HG03066 (cell line): Measurements from ENCODE around the gene ABCA1.
"Not testable (repeated sequence)": the region's sequence is repeated elsewhere in the genome, so short reads cannot be mapped to it uniquely, and the experiment has no call there.

Experiments used
- ATAC-seq: cut with Tn5 transposase; IDR thresholded peaks from one replicate; pipeline ENCODE4 v1.9.1; 2021; ENCODE audit warnings: low read depth; ENCODE audit not compliant: unreplicated experiment

Gene ABCA1

DNA sequence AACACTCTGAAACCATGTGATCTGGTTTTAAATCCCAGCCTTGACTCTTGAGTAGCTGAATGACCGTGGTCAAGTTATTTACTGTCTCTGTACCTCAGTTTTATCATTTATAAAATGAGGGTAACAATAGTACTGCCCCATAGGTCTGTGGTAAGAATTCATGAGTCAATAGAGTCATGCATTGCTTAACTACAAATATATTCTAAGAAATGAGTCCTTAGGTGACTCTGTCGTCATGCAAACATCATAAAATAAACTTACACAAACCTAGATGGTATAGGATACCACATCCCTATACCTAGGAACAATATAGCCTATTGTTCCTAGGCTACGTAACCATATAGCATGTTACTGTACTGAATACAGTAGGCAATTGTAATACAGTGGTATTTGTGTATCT, 20.3 kb upstream of the ABCA1 start:
- ATAC-seq, result no peak

DNA sequence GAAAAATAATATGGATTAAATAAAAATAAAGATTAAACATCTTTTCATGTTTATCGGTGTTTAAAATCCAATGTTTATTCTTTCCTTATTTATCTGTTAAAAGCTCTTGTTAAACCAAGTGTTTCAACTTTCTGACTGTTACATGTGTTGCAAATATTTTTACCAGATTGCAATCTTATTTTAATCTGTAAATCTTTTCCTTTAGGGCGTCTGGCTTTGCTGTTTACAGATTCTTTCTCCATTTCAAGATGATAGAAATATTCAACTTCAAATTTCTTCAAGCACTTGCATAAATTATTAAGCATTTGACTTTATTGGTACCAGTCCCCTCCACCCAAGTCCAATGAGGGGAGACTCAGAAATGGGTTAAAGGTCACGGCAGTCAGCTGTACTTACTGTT, 16.9 kb upstream of the ABCA1 start:
- no peak for ATAC-seq

DNA sequence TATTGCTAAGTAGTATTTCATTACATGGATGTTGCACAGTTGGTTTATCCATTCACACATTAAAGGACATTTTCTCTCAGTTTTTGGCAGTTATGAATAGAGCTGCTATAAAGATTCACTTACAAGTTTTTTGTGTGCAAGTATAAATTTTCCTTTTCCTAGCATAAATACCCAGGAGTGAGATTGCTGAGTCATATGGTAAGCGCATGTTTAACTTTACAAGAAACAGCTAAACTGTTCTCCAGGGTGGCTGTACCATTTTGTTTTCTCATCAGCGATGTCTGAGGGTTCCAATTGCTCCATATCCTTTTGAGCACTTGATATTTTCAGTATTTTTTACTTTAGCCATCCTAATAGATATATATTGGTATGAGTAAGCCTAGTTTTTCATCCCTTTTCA, 16.4 kb upstream of the ABCA1 start:
- ATAC-seq, result no peak

DNA sequence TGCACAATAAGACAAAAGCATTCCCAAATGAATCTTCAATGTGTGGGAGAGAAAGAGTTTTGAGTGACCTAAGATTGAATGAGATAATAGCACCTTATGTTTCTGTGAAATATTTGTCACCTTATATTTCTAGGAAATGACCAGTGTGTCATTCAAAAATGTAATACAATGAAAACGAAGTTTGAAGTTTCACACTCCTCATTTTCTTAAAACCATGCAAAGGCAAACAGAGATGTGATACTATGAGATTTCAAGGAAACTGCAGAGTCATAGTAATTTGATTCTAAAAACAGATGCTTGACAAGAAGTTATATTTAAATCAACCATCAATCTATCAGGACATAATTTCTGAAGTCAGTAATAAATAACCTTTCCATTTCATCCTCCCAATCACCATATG, 13.6 kb upstream of the ABCA1 start:
- no peak for ATAC-seq

DNA sequence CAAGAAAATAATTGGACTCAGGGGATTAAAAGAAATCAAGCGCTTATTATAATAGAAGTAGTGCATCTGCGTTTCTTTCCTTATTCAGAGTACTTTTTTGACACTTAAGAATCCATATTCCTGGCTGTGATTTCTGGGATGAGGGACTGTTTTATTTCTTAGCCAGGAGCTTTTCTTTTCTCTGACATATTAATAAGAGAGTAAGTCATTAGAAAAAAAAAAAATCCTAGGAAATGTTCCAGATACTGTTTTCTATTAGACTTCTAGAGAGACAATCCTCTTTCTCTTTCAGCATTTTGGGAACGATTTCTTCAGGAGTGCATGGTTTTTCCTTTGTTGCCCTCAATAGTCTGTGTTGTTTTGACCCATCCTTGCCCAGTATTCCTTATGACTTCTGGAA, 8.3 kb upstream of the ABCA1 start:
- no peak for ATAC-seq

DNA sequence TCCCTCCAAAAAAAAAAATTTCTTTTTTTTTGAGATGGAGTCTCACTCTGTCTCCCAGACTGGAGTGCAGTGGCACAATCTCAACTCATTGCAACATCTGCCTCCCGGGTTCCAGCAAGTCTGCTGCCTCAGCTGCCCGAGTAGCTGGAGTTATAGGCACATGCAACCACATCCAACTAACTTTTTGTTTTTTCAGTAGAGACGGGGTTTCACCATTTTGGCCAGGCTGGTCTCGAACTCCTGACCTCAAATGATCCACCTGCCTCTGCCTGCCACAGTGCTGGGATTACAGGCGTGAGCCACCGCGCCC, 7.5 kb upstream of the ABCA1 start:
- not testable (repeated sequence) for ATAC-seq

DNA sequence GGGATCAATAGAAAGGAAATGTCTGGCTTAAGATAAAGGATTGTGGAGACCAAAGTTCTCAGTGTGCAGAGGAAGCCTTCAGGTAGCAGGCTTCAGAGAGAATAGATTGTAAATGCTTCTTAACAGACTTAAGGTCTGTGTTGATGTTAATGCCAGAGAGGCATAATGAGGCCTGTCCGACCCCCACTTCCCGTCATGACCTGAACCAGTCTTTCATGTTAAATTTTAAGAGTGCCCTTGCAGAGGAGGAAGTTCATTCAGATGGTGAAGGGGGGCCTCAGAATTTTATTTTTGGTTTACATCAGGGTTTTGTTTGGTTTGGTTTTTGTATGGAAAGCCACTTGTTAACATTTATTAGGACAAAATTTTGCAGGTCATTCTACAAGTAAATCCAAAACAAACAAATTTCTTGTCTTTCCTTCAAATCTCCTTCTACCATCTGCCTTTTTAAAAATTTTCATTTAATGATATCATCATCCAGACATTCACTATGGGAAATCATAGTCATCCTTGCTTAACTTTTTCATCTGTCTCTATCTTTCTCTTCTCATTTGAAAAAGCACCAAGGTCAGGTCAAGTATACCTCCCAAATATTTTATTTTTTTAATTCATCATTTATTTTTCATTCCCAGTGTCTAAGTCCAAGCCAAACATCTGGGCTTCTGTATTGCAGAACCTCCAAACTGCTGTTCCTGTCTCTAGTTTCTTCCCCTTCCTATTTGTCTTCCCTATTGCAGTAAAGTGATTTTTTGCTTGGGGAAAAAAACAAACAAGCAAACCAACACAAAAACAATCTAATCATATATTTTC, 6.9 kb upstream of the ABCA1 start:
- no peak for ATAC-seq

DNA sequence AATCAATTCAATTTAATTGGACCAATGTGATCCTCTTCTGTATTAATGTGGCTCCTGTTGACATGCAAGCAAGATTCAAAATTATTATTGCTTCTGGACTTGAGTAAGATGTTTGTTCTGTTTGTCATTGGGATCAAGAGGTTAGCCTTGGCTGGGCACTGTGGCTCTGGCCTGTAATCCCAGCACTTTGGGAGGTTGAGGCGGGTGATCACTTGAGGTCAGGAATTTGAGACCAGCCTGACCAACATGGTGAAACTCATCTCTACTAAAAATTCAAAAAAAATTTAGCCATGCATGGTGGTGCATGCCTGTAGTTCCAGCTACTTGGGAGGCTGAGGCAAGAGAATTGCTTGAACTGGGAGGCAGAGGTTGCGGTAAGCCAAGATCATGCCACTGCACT, 5.1 kb upstream of the ABCA1 start:
- not testable (repeated sequence) for ATAC-seq

DNA sequence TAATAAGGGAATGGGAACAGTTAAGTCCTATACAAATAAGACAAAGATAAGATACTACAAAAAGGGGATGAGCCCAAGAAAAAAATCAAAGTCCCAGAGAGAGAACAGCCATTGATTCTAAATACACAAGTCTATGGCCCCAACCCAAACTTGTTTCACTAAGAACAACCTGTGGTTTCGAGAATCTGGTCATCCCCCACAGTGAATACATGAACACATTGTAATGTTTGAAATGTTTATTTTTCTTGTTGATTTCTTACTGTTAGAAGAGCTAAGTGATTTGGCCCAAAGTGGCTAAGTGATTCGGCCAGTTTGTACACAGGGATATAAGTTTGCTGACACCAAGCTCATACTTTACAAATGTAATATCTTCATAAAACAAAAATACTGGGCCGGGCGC, 3.3 kb upstream of the ABCA1 start:
- ATAC-seq, result no peak

DNA sequence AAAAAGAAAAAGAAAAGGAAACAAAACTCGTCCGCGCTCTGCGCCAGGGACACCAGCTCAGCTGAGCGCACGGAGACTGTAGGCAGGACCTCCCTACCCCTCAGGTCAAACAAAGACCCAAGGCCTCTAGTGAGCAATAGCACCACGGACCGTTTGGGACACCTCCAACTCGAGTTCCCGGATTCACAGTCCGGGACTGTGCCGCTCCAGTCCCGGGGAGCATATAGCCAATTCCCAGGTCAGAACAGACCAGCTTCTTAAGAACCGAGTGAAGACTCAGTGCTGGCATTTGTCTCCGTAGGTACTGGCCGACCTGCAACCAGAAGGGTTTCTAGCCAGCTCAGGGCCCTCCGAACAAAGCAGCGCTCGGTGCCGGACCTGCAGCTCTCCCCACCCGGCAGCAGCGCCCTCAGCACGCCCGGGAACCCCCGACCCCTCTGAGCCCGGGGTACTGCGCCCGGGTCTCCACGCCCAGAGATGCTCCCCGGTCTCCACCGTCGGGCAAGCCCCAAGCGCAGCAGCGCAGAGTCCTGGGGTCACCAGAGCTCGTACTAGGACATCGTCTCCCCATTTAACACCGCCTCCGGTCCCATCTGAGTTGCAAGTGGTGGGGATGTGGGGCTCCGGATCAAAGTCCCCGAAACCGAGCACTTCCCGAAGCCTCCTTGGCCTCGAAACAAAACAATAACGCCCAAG, 591 bp downstream of the ABCA1 start:
- no peak for ATAC-seq

DNA sequence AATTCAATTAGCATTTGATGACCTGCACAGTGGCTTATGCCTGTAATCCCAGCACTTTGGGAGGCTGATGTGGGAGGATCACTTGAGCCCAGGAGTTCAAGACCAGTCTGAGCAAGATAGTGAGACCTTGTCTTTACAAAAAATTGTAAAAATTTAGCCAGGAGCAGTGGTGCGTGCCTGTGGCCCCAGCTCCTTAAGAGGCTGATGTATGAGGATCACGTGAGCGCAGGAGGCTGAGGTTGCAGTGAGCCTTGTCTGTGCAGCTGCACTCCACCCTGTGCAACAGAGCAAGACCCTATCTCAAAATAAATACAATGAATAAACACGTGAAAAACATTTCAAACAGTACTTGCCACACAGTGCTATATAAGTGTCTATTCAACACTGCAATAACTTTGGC, 4.2 kb downstream of the ABCA1 start:
- ATAC-seq, result peak; percentile 57

DNA sequence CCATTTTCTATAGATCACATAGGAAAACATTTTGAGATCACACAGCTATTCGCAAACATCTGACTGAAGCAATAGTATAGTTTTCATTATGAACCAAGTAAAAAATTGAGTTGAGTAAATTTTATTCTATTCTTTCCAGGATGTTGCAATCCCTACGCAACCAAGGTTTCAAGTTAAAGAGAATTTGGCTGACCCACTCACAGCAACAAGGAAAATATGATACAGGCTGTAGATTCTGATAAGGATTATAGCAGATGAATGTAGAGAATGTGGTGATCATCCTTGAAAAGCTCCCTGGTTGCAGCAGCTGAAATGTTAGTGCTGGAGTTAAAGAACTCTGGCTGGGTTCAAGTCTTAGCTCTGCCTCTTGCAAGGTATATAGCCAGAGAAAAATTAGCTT, 4.7 kb downstream of the ABCA1 start:
- ATAC-seq, result no peak

DNA sequence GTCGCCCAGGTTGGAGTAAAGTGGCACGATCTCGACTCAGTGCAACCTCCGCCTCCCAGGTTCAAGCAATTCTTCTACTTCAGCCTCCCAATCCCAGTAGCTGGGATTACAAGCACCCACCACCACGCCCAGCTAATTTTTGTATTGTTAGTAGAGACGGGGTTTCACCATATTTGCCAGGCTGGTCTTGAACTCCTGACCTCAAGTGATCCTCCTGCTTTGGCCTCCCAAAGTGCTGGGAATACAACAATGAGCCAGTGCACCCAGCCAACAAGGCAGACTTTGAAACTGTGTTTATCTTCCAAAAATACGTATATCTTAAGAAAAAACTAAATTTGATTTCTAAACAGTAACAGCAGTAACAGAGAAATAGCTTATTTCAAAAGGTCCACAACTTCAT, 5.2 kb downstream of the ABCA1 start:
- ATAC-seq, result not testable (repeated sequence)

DNA sequence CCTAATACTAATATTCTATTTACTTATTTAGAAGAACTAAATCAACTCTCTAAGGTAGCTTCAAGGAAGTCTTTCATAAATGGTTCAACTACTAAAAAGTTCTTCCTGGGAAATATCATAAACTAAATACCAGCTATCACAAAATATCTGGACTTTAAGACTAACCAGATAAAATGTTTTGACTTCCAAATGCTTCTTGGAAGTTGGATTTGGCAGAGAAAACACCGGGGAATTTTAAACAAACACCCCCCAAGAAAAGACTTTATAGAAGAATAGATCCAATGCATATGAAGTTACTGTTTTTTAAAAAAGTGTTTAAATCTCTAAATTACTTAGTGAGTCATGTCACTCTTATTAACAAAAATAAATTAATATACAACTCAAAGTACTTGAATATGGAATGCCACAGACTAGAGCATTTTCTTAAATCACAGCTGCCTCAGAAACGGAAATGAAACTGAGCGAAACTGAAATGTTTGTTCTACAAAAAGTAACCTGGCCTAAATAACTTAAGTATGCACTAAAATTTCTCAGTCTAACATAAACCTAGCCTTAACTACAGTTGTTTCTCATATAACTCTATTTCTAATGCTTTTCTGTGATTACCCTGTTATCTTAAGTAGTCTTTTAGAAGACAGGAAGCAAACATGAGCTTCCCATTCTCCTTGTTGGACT, 6.8 kb downstream of the ABCA1 start:
- ATAC-seq, result no peak

DNA sequence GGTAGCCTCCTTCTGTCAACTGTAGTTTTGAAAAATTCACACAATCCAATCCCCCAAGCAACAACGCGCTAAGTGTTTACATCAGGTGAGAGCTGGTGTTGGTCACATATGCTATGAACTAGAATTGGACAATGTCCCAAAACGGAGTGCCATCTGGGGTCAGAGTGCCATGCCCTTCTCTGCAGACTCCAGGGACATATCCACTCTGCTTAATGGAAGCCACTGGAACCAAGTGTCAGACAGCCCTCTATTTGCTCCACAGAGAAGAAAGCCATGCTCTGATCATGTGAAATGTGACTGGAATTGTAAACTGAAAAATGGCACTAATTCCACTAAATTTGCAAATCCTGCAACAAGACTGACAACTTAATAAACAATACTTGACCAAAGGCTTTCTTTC, 12.2 kb downstream of the ABCA1 start:
- ATAC-seq, result no peak

DNA sequence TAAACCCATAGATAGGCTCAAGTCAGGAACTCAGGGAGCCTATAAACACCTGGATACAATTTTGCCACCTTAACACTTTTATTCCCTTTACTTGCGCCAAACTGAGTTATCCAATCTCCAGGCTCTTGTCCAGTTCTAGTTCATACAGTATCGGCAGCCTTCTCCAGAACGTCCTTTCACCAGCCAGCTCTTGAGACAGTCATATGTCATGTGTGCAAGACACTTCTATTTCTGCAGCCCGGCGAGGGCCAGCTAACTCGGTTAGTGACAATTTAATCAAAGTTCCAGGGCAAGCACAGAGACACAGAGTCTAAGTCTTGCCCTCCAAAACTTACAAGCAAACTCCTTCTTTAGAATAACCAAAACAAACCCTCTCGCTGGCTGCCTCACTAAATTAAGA, 12.9 kb downstream of the ABCA1 start:
- no peak for ATAC-seq

DNA sequence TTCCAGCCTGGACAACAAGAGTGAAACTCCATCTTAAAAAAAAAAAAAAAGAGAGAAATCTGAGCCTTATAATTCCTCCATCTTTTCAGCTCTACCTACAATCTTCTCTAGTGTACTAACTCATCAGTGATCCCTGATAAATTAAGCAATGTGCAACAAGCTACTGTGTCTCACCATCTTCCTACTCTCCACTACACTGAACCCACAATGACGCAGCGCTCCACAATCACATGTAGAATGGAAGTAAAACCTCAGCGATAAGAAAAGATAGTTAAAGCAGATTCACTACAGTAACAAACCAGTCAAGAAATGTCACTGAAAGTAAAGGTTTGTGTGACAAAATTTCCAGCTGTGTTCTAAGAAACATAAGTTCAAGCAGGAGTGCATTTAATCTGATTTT, 13.5 kb downstream of the ABCA1 start:
- no peak for ATAC-seq

DNA sequence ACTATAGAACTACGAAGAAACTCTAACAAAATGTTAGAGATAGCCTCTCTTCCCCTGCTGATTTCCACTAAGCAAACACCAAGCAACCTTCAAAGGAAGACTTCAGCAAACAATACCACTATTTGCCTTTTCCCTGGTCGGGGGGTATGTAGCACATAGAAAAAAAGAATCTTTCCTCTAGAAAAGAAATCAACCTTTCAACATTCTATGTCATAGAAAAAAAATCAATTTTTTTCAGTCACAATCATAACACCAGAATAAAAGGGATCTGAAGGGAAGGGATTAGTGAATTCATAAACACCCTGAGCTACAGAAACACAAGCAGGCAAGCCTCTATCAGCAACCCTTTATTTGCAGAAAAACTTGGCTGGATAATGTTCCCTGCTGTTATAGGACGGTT, 15.3 kb downstream of the ABCA1 start:
- no peak for ATAC-seq

DNA sequence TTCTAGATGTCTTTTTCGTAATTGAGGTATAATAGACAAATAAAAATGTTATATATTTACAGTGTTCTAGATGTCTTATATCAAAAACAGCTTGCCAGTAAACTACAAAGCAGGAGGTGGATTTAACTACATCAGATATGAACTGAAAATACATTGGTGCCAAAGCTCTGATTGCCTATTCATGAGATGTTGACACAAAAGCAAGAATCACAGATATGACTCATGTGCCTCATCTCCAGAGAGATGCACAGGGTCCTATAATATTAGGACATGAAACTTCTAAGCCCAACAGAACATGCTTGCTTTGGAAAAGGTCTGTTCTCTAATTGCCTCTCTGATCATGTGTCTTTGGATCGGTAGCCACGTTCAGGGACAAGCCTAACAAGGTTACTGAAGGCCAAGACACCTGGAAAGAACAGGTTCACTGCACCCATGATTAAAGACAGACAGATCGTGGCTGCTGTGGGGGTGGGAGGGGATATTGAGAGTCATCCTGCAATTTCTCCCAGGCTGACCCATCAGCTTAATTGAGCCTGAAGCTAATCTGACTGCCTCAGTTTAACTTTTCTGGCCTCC, 16.8 kb downstream of the ABCA1 start:
- no peak for ATAC-seq

DNA sequence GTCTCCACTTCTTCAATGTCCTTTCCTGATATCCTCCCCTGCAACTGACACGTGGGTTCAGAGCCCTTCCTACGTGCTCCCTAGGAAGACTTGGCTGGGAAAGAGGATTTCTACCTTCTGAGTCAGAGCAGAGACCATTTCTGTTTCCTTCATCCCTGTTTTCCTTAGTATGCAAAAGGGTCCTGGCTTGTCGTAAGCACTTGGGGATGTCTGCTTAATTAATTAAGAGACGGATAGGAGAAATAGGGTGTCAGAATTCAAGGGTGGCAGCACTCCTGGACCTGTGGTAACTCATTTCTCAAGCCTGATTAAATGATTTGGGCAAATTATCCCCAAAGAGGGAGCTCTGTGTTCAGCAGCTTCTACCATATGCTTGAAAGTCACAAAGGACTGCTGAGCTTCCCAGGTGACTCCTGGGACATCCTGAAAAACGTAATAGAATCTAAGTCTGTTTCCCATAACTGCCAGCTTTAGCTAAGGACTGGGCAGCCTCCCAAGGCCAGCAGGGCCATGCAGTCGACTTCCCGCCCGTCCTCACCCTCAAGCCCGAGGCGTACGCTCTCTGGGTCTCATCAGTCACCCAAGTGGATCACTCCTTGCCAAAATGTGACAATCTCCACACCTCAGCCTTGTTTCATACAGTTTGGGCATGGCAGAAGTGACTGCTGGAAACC, 20.5 kb downstream of the ABCA1 start:
- no peak for ATAC-seq
